ENCODE measurements around the gene ARFGAP3.

The ARFGAP3 gene

GRCh38 chr22:42863349-42863961, 6.4 kb upstream of the ARFGAP3 start:
- DNase-seq (ENCODE audit: low read depth) = peak; percentile 65

DNA sequence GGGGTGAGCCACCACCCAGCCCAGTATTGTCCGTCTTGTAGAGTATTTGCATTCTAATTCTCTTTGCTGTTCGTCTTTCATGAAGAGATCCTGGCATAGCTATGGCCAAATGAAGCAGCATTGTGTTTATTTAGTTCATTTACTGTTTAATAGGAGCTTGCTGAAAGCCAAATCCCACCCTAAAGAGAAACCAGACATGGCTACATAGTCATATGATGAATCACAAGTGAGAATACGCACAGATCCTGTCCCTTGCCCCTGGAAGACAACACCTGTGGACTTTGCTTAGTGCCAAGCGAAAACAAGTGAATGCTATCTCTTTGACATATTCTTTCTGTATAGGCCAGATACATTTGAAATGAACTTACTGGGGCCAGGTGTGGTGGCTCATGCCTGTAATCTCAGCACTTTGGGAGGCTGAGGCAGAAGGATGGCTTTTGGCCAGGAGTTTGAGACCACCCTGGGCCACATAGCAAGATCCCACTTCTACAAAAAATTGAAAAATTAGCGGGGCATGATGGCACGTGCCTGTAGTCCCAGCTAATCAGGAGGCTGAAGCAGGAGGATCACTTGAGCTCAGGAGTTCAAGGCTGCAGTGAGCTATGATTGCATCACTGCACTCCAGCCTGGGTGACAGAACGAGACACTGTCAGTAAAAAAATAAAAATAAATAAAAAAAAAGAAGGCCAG, 5.1 kb upstream of the ARFGAP3 start:
- no peak for DNase-seq (ENCODE audit: low read depth)

GRCh38 chr22:42860968-42861367, 3.9 kb upstream of the ARFGAP3 start:
- DNase-seq (ENCODE audit: low read depth) = no peak

- DNase-seq (ENCODE audit: low read depth) = no peak
Measured at GRCh38 chr22:42857845-42858481, 890 bp upstream of the ARFGAP3 start.

DNA sequence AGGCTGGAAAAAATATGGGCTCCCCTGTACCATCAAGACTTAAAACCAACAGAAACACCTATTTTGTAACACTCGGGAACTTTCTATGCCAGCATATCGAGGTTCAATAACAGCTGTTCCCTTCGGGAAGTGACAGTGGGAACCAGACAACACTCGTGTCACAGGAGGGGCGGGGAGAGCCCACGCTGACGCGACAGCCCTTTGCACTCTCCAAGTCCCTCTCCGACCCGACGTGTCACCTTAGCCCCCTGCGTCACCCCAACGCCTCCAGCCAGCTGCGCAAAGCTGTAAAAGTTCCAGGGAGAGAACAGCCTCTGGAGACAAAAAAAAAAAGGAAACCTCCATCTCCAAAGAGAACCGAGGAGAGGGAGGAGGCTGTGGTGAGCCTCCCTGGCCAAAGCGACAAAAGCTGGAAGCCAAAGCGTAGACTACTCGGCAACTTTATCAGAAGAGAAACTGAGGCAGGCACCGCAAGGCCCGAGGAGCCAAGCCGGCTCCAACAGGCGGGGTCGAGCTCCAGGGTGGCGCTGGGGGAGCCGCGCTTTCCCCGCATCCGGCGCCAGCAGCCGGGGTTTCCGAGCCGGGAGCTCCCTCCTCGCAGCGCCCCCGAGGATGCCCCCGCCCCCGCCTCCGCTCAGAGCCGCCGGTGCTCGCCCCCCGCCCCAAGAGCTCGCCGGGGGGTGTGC, 751 bp downstream of the ARFGAP3 start:
- DNase-seq (ENCODE audit: low read depth) = peak; percentile 26

DNA sequence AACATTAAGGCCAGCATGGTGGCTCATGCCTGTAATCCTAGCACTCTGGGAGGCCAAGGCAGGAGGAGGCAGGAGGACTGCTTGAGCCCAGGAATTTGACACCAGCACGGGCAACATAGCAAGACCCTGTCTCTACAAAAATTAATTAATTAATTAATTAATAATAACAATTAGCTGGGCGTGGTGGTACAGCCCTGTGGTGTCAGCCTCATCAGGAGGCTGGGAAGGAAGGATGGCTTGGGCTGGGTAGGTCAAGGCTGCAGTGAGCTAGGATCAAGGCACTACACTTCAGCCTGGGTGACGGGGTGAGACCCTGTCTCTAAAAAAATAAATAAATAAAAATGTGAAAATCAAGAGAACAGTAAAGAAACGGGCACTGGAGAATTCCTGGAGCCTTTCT, 1.4 kb downstream of the ARFGAP3 start:
- DNase-seq (ENCODE audit: low read depth) = no peak

- no peak for DNase-seq (ENCODE audit: low read depth)
Measured at GRCh38 chr22:42855211-42855610, 1.9 kb downstream of the ARFGAP3 start.

DNA sequence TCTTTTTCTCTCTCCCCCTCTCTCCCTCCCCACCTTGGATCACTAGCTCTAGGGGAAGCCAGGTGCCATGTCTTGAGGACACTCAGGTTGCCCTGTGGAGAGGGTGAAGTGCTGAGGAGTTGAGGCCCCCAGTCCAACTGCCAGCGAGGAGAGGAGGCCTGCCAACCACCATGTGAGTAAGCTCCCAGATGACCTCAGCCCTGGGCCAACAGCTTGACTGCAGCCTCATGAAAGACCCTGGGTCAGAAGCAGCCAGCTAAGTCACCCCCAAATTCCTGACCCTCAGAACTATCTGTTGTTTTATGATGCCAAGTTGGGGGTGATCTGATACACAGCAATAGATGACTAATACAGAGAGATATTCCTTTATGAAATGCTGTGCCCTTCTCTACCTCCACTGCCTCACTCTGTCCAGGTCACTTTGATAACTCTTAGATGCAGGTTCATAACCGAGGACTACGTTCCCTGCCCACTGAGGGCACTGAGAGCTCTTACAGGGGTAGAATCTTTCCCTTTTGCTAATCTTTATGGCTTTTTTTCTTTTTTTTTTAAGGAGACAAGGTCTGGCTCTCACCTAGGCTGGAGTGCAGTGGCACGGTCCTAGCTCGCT, 8.0 kb downstream of the ARFGAP3 start:
- DNase-seq (ENCODE audit: low read depth) = no peak

DNA sequence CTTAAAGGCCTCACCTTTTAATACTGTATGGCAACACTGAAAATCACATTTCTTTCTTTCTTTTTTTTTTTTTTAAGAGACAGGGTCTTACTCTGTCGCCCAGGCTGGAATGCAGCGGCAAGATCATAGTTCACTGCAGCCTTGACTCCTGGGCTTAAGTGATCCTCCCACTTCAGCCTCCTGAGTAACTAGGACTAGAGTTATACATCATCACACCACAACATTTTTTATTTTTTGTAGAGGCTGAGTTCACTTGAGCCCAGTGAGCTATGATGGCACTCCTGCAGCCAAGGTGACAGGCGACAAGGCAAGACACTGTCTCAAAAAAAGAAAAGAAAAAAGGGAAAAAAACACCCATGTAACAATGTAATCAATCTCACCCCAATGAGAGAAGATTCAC, 10.0 kb downstream of the ARFGAP3 start:
- no peak for DNase-seq (ENCODE audit: low read depth)

- DNase-seq (ENCODE audit: low read depth) = peak; percentile 36
Measured at GRCh38 chr22:42844756-42845155, 12.3 kb downstream of the ARFGAP3 start.

- DNase-seq (ENCODE audit: low read depth) = no peak
Measured at GRCh38 chr22:42842658-42843370, 14.3 kb downstream of the ARFGAP3 start.

- no peak for DNase-seq (ENCODE audit: low read depth)
Measured at GRCh38 chr22:42841444-42841843, 15.6 kb downstream of the ARFGAP3 start.

- DNase-seq (ENCODE audit: low read depth) = no peak
Measured at GRCh38 chr22:42837556-42837955, 19.5 kb downstream of the ARFGAP3 start.

DNA sequence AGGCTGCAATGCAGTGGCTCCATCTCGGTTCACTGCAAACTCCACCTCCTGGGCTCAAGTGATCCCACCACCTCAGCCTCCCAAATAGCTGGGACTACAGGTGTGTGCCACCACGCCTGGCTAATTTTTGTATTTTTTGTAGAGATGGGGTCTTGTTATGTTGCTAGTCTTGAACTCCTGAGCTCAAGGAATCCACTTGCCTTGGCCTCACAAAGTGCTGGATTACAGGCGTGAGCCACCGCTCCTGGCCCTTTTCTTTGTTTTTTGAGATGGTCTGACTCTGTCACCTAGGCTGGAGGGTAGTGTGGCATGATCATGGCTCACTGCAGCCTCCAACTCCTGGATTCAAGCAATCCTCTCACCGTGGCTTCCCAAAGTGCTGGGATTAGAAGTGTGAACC, 21.0 kb downstream of the ARFGAP3 start:
- DNase-seq (ENCODE audit: low read depth) = no peak

- DNase-seq (ENCODE audit: low read depth) = no peak
Measured at GRCh38 chr22:42834177-42834949, 22.7 kb downstream of the ARFGAP3 start.

- no peak for DNase-seq (ENCODE audit: low read depth)
Measured at GRCh38 chr22:42833104-42833503, 24.0 kb downstream of the ARFGAP3 start.

DNA sequence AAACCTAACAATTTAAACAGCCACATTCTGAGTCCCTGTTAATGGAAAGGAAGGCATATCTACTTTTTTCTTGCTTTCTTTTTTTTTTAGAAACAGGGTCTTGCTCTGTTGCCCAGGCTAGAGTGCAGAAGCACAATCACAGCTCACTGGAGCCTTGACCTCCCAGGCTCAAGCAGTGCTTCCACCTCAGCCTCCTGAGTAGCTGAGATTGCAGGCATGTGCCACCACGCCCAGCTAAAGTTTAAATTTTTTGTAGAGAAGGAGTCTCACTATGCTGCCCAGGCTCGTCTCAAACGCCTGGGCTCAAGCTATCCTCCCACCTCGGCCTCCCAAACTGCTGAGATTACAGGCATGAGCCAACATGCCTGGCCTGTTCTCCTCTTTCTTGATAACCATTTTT, 25.4 kb downstream of the ARFGAP3 start:
- DNase-seq (ENCODE audit: low read depth) = no peak

DNA sequence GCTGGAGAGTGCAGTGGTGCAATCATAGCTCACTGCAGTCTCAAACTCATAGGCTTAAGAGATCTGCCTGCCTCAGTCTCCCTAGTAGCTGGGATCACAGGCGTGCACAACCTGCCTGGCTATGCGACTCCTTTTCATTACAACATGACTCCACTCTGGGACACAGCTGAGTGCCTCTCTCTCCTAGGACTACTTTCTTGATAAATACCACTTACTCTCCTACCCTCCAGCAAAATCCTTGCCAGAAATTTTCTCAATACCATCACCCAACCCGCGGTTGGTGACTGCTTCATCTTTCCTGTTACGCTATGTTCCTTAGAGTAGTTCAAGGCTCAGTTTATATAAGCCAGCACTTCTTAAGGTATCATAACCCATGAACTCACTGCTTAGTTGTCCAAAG, 26.9 kb downstream of the ARFGAP3 start:
- DNase-seq (ENCODE audit: low read depth) = no peak

GRCh38 chr22:42829302-42829701, 27.8 kb downstream of the ARFGAP3 start:
- no peak for DNase-seq (ENCODE audit: low read depth)

DNA sequence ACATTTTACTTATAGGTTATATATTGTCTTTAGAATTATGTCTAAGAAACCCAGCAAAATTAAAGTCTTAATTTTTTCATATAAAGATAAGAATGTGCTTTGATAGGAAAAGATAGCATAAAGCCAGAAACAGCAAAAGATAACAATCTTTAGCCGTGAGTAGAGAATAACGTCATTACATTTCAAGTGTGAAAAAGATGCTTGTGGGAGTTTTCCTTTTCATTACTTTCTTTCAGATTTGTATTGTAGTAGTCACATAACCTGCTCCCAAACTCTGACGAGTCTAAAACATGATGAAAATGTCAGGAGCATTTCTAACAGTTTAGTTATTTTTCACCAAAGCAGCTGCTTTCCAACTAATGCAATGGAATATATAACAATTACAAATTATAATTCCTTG, 31.3 kb downstream of the ARFGAP3 start:
- DNase-seq (ENCODE audit: low read depth) = no peak

- DNase-seq (ENCODE audit: low read depth) = no peak
Measured at GRCh38 chr22:42821386-42821785, 35.7 kb downstream of the ARFGAP3 start.

Measured in fibroblast of gingiva (primary cell).